Erythroblast (primary cell): Measurements from ENCODE around the gene FLYWCH1.

Experiments
- GATA1 ChIP-seq: IDR thresholded peaks from 2 replicates; pipeline ENCODE4 v1.6.1; 2011; ENCODE audit warnings: low read depth, mild to moderate bottlenecking, control low read depth, low read length, moderate library complexity
- POLR2A ChIP-seq: IDR thresholded peaks from 2 replicates; pipeline ENCODE4 v1.6.1; 2011; ENCODE audit warnings: mild to moderate bottlenecking, low read length

DNA sequence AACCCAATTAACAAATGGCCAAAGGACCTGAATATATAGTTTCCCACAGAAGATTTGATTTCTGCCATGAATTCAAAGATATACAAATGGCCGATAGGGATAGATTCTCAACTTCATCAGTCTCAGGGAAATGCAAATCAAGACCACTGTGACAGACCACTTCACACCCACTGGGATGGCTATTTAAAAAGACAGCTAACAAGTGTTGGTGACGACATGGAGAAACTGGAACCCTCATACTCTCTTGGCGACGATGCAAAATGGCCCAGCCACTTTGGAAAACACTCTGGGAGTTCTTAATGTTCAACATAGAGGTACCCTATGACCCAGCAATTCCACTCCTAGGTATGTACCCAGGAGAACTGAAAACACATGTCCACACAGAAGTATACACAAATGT lies 34.9 kb downstream of the FLYWCH1 start:
- TF ChIP-seq POLR2A (no peak), GATA1 (no peak)
